Measurements from ENCODE around the gene IBA57.

IBA57 gene

GRCh38 chr1:228142701-228143136 lies 22.9 kb upstream of the IBA57 start:
- Histone ChIP-seq H3K4me3 (ENCODE audit: low read length) (no peak overlapping the region), H3K56ac (ENCODE audit: low read length) (no peak overlapping the region), H4K5ac (ENCODE audit: low read length) (no peak overlapping the region), H3K4me1 (ENCODE audit: control insufficient read depth, low read depth, low read length) (no peaks in the 10 kb centered on the region), H3K27me3 (ENCODE audit: insufficient read depth, low read length, poor library complexity) (no peaks in the 10 kb centered on the region), H4K8ac (ENCODE audit: low read depth, low read length) (no peak overlapping the region), H2BK15ac (replicated peaks; ENCODE audit: low read depth) (no peak overlapping the region), H3K9ac (ENCODE audit: low read length) (no peak overlapping the region), H3K18ac (ENCODE audit: low read length) (no peak overlapping the region), H2AK5ac (ENCODE audit: low read length) (no peak overlapping the region), H3K27ac (ENCODE audit: low read depth, low read length) (no peak overlapping the region), H2BK120ac (ENCODE audit: low read depth, low read length) (no peak overlapping the region), H3K4ac (ENCODE audit: low read depth, low read length) (no peak overlapping the region), H3K36me3 (ENCODE audit: control insufficient read depth, insufficient read depth, low read length) (no peaks in the 10 kb centered on the region), H3K79me1 (ENCODE audit: low read length) (peaks cover 37% of the 10 kb centered on the region), H2BK5ac (ENCODE audit: low read length) (no peak overlapping the region), H3K4me2 (ENCODE audit: low read length) (no peak overlapping the region), H3K23ac (ENCODE audit: low read length) (no peak overlapping the region), H3K79me2 (ENCODE audit: control insufficient read depth, insufficient read depth, low read length) (peaks cover 36% of the 10 kb centered on the region)
- no CpG with 5 or more reads among the region's 11 CpGs for WGBS (ENCODE audit: extremely low coverage, insufficient coverage, low lambda C conversion rate)
- no peak for DNase-seq

- no peak overlapping the region for H4K5ac ChIP-seq (ENCODE audit: low read length)
- no peak overlapping the region for H3K56ac ChIP-seq (ENCODE audit: low read length)
- no peak overlapping the region for H3K18ac ChIP-seq (ENCODE audit: low read length)
- peaks cover 36% of the 10 kb centered on the region for H3K79me2 ChIP-seq (ENCODE audit: control insufficient read depth, insufficient read depth, low read length)
- no peaks in the 10 kb centered on the region for H3K36me3 ChIP-seq (ENCODE audit: control insufficient read depth, insufficient read depth, low read length)
- no peaks in the 10 kb centered on the region for H3K27me3 ChIP-seq (ENCODE audit: insufficient read depth, low read length, poor library complexity)
- no peak overlapping the region for H4K8ac ChIP-seq (ENCODE audit: low read depth, low read length)
- no peaks in the 10 kb centered on the region for H3K4me1 ChIP-seq (ENCODE audit: control insufficient read depth, low read depth, low read length)
- H3K79me1 ChIP-seq (ENCODE audit: low read length): peaks cover 37% of the 10 kb centered on the region
- DNase-seq: no peak
- no peak overlapping the region for H2BK15ac ChIP-seq (replicated peaks; ENCODE audit: low read depth)
- no CpG with 5 or more reads among the region's 12 CpGs for WGBS (ENCODE audit: extremely low coverage, insufficient coverage, low lambda C conversion rate)
- no peak overlapping the region for H3K9ac ChIP-seq (ENCODE audit: low read length)
- no peak overlapping the region for H3K4me2 ChIP-seq (ENCODE audit: low read length)
- no peak overlapping the region for H3K4ac ChIP-seq (ENCODE audit: low read depth, low read length)
- H3K27ac ChIP-seq (ENCODE audit: low read depth, low read length): no peak overlapping the region
- no peak overlapping the region for H2AK5ac ChIP-seq (ENCODE audit: low read length)
- no peak overlapping the region for H3K4me3 ChIP-seq (ENCODE audit: low read length)
- H3K23ac ChIP-seq (ENCODE audit: low read length): no peak overlapping the region
- H2BK120ac ChIP-seq (ENCODE audit: low read depth, low read length): no peak overlapping the region
- no peak overlapping the region for H2BK5ac ChIP-seq (ENCODE audit: low read length)
Observed at GRCh38 chr1:228143480-228144192, 22.0 kb upstream of the IBA57 start.

GRCh38 chr1:228144193-228144992 lies 21.2 kb upstream of the IBA57 start:
- Histone ChIP-seq H3K27me3 (ENCODE audit: insufficient read depth, low read length, poor library complexity) (no peaks in the 10 kb centered on the region), H3K56ac (ENCODE audit: low read length) (no peak overlapping the region), H2AK5ac (ENCODE audit: low read length) (no peak overlapping the region), H2BK15ac (replicated peaks; ENCODE audit: low read depth) (no peak overlapping the region), H4K8ac (ENCODE audit: low read depth, low read length) (no peak overlapping the region), H3K79me2 (ENCODE audit: control insufficient read depth, insufficient read depth, low read length) (peaks cover 36% of the 10 kb centered on the region), H2BK120ac (ENCODE audit: low read depth, low read length) (no peak overlapping the region), H3K4me3 (ENCODE audit: low read length) (no peak overlapping the region), H3K4me2 (ENCODE audit: low read length) (no peak overlapping the region), H3K23ac (ENCODE audit: low read length) (no peak overlapping the region), H3K4me1 (ENCODE audit: control insufficient read depth, low read depth, low read length) (no peaks in the 10 kb centered on the region), H4K5ac (ENCODE audit: low read length) (no peak overlapping the region), H3K27ac (ENCODE audit: low read depth, low read length) (no peak overlapping the region), H3K79me1 (ENCODE audit: low read length) (peaks cover 37% of the 10 kb centered on the region), H3K4ac (ENCODE audit: low read depth, low read length) (no peak overlapping the region), H3K9ac (ENCODE audit: low read length) (no peak overlapping the region), H3K36me3 (ENCODE audit: control insufficient read depth, insufficient read depth, low read length) (no peaks in the 10 kb centered on the region), H2BK5ac (ENCODE audit: low read length) (no peak overlapping the region), H3K18ac (ENCODE audit: low read length) (no peak overlapping the region)
- no CpG with 5 or more reads among the region's 16 CpGs for WGBS (ENCODE audit: extremely low coverage, insufficient coverage, low lambda C conversion rate)
- no peak for DNase-seq

- no peak overlapping the region for H3K4me2 ChIP-seq (ENCODE audit: low read length)
- no peak overlapping the region for H3K9ac ChIP-seq (ENCODE audit: low read length)
- H2BK5ac ChIP-seq (ENCODE audit: low read length): no peak overlapping the region
- no peak for DNase-seq
- H3K27me3 ChIP-seq (ENCODE audit: insufficient read depth, low read length, poor library complexity): no peaks in the 10 kb centered on the region
- H3K27ac ChIP-seq (ENCODE audit: low read depth, low read length): no peak overlapping the region
- no peaks in the 10 kb centered on the region for H3K4me1 ChIP-seq (ENCODE audit: control insufficient read depth, low read depth, low read length)
- no peak overlapping the region for H4K8ac ChIP-seq (ENCODE audit: low read depth, low read length)
- H2AK5ac ChIP-seq (ENCODE audit: low read length): no peak overlapping the region
- H3K23ac ChIP-seq (ENCODE audit: low read length): no peak overlapping the region
- no peak overlapping the region for H2BK15ac ChIP-seq (replicated peaks; ENCODE audit: low read depth)
- H3K79me1 ChIP-seq (ENCODE audit: low read length): peaks cover 37% of the 10 kb centered on the region
- no peak overlapping the region for H4K5ac ChIP-seq (ENCODE audit: low read length)
- H3K4me3 ChIP-seq (ENCODE audit: low read length): no peak overlapping the region
- no peak overlapping the region for H3K18ac ChIP-seq (ENCODE audit: low read length)
- no peak overlapping the region for H3K56ac ChIP-seq (ENCODE audit: low read length)
- no CpG with 5 or more reads among the region's 8 CpGs for WGBS (ENCODE audit: extremely low coverage, insufficient coverage, low lambda C conversion rate)
- no peaks in the 10 kb centered on the region for H3K36me3 ChIP-seq (ENCODE audit: control insufficient read depth, insufficient read depth, low read length)
- H2BK120ac ChIP-seq (ENCODE audit: low read depth, low read length): no peak overlapping the region
- no peak overlapping the region for H3K4ac ChIP-seq (ENCODE audit: low read depth, low read length)
- H3K79me2 ChIP-seq (ENCODE audit: control insufficient read depth, insufficient read depth, low read length): peaks cover 36% of the 10 kb centered on the region
Observed at GRCh38 chr1:228144993-228145343, 20.6 kb upstream of the IBA57 start.

- no peak overlapping the region for H3K9ac ChIP-seq (ENCODE audit: low read length)
- H3K4me1 ChIP-seq (ENCODE audit: control insufficient read depth, low read depth, low read length): no peaks in the 10 kb centered on the region
- H3K4ac ChIP-seq (ENCODE audit: low read depth, low read length): no peak overlapping the region
- no peak overlapping the region for H2BK15ac ChIP-seq (replicated peaks; ENCODE audit: low read depth)
- no peak overlapping the region for H2AK5ac ChIP-seq (ENCODE audit: low read length)
- WGBS (ENCODE audit: extremely low coverage, insufficient coverage, low lambda C conversion rate): no CpG with 5 or more reads among the region's 31 CpGs
- no peak overlapping the region for H3K4me2 ChIP-seq (ENCODE audit: low read length)
- H3K27ac ChIP-seq (ENCODE audit: low read depth, low read length): no peak overlapping the region
- H3K23ac ChIP-seq (ENCODE audit: low read length): no peak overlapping the region
- H3K4me3 ChIP-seq (ENCODE audit: low read length): no peak overlapping the region
- no peak overlapping the region for H4K8ac ChIP-seq (ENCODE audit: low read depth, low read length)
- DNase-seq: no peak
- H3K79me1 ChIP-seq (ENCODE audit: low read length): peaks cover 36% of the 10 kb centered on the region
- H4K5ac ChIP-seq (ENCODE audit: low read length): no peak overlapping the region
- H3K27me3 ChIP-seq (ENCODE audit: insufficient read depth, low read length, poor library complexity): no peaks in the 10 kb centered on the region
- H3K56ac ChIP-seq (ENCODE audit: low read length): no peak overlapping the region
- no peak overlapping the region for H2BK120ac ChIP-seq (ENCODE audit: low read depth, low read length)
- H2BK5ac ChIP-seq (ENCODE audit: low read length): no peak overlapping the region
- no peaks in the 10 kb centered on the region for H3K36me3 ChIP-seq (ENCODE audit: control insufficient read depth, insufficient read depth, low read length)
- peaks cover 35% of the 10 kb centered on the region for H3K79me2 ChIP-seq (ENCODE audit: control insufficient read depth, insufficient read depth, low read length)
- no peak overlapping the region for H3K18ac ChIP-seq (ENCODE audit: low read length)
Observed at GRCh38 chr1:228145463-228146416, 19.9 kb upstream of the IBA57 start.

Measured in mesendoderm (in vitro differentiated cells).